GM21381 (cell line): ENCODE measurements around the gene TMEM213.

Source experiments
- ATAC-seq: cut with Tn5 transposase; IDR thresholded peaks from one replicate; pipeline ENCODE4 v1.9.1; 2021; ENCODE audit warnings: mild to moderate bottlenecking, moderate library complexity; ENCODE audit not compliant: unreplicated experiment

TMEM213 gene, protein sequence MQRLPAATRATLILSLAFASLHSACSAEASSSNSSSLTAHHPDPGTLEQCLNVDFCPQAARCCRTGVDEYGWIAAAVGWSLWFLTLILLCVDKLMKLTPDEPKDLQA

DNA sequence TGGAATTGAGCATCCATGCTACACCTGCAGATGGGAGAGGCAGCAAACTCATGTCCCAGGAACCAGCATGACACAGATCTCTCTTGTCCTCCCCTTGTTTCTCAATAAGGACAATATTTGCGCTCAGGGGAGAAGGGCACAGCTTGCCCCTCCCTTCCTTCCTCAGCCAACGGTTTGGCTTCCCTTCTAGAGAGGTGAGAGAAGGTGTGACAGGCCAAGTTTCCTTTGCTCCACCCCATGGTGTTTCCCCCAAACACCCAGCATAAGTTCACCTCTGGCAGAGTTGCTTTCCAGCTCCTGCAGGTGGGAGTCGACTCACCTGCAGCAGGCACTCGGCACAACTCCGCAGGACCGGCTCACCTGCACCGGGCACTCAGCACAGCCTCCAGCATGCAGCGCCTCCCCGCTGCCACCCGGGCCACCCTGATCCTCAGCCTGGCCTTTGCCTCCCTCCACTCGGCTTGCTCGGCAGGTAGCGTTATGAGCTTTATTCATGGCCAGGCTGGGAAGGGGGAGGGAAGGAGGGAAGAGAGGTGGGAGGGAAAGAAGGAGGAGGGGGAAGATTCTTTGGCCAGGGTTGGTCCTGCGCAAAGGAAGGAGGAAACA, at the start of gene TMEM213, which contains the start of gene ATP6V0A4:
TMEM213 (plus strand) TSS at position 280 of the 606 bp plus-strand sequence; CDS start at position 391, 111 bp downstream.
ATP6V0A4 (minus strand) TSS at position 482 of the 606 bp plus-strand sequence. CDS start 26,949 bp downstream, outside the sequence.
- no peak for ATAC-seq

DNA sequence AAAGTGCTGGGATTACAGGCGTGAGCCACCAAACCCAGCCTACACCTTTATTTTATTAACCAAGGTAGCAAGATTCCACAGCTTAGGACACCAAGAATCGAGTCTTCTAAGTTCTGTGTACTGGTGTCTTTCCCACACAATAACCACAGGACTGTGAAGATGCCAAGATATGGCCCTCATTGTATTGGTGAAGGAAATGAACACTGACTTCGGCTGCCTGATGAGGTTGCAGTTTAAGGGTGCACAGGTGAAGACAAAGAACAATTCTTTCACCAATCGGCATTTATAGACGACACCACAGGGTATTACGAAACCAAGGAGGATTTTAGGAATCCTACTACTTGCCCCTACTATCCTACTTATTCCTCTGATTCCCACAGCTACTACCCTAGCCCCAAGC, 49.1 kb upstream of the TMEM213 start:
- ATAC-seq = no peak

DNA sequence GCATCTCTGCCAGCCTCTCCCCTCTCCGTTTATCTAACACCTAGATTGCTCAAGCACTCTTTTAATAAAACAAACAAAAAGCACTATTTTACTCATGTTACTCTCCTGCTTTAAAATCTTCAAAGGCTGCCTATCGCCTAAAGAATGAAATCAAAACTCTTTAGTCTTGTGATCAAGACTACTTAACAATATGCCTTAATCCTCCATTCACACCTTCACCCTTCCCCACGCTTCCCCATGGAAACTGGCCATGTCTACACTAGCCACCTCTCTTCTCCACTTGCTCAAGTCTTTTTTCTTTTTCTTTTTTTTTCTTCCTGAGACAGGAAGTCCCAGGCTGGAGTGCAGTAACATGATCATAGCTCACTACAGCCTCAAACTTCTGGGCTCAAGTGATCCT, 47.8 kb upstream of the TMEM213 start:
- ATAC-seq = no peak

DNA sequence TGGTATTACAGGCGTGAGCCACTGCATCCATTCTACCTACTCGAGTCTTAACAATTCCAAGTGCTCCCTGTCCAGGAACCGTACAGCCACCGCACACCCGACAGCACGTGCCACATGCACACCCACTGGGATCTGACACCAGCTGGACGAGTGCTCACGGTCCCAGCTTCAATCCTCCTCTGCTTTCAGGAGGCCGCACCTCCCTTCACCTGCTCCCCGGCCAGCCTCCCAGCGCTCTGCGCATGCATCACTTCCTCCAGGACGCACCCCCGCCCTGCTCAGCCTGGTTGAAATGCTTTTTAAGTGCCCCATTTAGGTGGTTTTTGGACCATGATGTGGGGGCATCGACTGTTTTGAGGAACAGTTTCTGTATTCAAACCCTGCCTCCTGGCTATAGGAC, 47.3 kb upstream of the TMEM213 start:
- ATAC-seq = no peak

DNA sequence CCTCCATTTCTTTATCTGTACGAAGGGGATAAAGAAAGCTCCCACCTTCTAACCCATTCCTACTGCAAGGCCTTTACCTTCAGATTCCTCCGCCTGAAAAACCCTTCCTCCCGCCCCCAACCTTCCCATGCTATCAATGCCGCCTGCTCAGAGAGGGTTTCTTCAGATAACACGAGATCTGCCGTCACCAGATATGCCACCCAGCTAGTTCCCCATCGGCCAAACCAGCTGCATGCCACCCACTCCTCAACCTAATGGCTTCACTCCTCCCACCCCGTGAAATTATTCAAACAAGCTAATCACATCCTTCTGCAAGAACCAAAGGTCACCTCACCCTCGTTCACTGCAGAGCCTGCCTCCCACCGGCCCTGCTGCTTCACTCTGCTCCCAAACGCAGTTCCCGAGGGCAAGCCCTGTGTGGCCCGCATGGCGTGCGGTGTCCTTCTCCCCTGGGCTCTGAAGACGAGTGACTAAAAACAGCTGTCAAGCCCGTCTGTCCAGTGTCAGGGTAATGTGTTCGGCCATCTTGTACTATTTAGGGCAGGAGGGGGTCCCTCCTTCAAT, 46.8 kb upstream of the TMEM213 start:
- no peak for ATAC-seq

DNA sequence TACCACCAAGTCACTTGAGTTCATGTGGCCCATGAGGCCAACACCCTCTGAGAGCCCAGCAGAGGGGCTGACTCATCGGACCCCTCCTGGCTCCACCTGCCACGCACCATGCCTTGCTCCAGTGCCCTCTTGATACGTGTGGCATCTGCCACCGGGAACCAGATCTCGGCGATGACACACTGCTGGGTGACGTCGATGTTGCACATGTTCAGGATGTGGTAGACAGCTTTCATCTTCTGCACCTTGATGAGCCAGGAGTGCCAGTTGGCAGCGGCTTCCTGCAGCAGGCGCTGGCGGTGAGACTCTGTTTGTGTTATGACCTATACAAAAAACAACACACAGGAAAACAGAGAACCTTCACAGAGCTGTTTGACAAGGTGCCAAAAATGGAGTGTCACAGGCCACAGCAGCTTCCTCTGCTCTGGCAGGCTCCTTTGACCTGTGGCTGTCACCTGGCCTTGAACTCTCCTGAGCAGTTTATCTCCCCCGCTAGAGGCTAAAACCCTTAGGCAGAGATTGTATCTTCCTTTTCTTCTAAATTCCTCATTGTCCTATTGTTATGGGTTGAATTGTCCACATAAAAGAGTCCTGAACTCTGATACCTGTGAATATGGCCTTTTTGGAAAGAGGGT, 45.2 kb upstream of the TMEM213 start:
- peak; percentile 78 for ATAC-seq

DNA sequence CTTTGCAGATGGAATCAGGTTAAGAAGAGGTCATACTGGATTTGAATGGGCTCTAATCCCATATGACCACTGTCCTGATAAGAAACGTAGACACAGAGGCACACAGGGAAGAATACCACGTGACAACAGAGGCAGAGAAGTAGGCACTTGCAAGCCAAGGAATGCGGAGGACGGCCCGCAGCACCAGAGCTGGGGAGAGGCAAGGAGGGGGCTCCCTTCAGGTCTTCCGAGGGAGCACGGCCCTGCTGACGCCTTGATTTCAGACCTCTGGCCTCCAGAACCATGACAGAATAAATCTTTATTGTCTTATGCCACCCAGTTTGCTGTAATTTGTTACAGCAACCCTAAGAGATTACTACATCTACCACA, 44.7 kb upstream of the TMEM213 start:
- no peak for ATAC-seq

DNA sequence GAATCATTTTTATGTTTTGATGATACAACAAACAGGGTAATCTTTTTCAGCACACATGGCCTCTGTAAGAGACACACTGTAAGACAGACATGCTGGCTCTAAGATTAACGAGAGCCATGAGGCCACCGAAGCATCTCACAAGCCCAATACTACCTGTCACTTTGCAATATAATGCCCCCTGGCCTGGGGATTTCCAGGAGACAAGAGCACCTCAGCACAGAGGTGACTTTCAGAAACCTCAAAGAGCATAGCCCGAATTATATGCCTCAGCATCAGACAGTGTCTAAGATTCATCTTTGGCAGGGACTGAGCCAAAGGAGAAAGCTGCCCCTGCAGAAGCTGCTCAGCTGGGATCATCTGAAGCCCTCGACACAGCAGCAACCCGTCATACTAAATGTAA, 44.2 kb upstream of the TMEM213 start:
- no peak for ATAC-seq

DNA sequence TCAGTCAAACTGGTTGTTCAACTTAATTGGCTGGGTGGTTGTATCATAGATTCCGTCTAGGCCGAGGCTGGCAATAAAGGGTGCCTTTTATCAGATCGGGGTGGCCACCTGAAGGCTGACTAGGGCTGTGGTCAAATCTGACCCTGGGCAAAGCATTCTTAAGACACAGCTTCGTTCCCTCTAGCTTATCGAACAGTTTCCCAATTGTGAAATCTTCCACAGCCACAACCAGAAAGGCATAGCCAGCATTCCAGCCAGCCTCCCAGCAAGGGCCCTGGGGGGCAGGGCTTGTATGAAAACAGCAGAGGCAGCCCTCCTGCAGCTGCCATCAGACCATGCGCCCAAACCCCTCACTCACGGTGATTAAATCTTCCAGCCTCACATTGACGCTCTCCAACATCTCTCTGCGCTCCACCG, 42.5 kb upstream of the TMEM213 start:
- no peak for ATAC-seq

DNA sequence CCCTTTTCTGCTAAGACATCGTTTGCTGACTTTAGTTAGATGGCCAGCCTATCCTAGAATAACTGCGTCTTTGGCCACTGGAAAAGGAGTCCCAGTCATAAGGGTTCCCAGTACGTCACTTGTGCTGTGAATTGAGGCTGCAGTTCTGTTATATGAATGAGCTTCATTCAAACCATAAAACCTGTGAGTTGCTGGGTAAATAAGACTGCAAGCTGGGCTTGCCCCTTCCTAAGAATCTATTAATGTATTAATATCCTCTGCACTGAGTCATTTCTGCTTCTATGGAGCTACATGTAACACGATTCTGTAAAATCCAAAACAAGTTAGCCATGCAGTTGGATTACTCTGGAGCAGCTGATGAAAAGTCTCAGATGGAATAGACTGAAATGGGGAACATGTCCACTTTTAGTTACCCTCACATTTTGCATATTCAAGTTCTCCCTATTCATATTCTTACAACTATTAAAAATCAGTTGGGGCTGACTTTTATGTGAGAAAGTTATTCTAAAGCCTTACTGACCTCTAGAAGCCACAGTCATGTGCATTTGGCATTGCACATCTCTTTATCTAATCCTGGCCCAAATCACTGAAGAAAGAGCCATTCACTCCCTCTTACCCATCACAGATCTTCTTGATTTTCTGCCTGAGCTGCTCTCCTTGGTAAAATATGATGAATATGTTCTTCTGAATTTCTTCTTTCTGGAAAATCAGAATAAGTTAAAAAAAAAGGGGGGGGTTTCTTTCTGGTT, 41.8 kb upstream of the TMEM213 start:
- no peak for ATAC-seq

DNA sequence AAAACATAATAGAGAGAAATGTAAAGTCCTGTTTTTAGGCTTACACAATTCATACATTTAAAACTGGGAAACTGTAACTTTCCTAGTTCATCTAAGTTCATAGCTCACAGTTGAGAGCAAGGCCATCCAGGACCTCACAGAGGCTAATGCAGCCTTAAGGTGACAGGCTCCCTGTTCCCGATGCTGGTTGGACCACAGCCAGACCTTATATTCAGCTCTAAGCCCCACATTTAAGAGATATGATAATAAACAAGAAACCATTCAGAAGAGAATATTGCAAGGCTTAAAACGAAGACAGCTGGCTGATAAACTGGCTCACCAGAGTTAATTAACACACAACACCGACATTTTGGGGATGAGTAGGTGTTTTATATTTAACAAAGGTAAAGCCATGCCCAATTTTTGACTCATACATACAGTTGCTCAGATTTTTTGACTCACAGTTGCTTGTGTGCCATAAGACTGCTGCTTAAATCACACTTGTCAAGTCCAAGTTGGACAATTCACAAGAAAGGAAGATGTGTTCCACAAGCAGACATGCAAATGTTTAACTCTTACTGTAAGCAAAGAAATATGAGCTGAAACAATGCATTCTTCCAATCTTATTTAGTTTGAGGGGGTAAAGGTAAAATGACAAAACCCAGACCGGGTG, 41.1 kb upstream of the TMEM213 start:
- no peak for ATAC-seq

DNA sequence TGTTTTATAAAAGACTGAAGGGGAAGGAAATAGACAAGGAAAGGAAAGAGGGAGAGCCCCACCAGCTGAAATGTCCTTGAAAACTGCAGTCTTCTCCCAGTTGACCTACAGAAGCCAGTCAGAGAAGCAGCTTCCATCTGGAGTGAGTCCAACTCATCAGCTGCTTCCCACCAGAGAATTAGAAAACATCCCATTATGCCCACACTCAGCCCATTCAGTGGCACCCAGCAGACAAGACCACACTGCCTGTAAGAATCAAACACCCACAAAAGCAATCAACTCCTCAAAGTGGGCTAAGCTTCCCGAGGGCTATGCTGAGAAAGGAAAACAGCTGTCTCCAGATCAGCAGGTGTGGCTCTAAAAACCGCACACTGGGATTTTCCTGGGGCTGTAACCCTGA, 29.6 kb upstream of the TMEM213 start:
- no peak for ATAC-seq

DNA sequence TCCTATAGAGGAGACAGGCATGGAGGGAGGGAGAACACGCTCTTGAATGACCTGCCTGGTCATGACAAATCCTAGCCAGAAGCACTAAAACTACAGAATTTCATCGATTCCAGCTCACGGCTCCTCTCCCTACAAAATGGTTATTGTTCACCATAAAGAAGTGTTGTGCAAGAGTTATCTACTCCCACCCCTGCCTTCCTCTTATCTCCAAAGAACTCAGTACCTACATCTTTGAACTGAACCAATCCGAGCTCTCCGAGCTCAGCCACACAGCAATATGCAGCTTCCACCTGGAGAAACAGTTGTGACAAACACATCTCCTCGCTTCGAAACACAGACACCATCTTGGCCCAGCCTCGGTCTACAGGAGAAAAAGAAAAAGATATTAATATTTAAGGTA, 26.9 kb upstream of the TMEM213 start:
- ATAC-seq = no peak

DNA sequence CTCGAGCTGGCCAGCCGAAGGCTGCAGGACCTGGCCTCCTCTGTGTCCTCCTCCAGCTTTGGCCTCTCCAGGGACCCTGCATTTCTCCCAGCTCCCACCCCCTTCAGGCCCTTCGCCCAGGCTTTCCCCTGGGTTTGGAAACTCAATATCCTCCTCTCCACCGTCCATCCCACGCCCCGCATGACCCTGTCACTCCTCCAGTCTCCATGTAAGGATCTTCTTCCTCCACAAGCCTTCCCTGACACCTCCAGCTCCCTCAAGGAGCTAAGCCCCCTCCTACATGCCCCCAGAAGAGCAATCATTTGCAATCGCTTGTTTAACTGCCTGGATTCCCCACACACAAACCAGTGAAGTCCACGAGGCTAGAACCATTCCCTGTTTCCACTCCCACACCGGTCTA, 24.6 kb upstream of the TMEM213 start:
- no peak for ATAC-seq

DNA sequence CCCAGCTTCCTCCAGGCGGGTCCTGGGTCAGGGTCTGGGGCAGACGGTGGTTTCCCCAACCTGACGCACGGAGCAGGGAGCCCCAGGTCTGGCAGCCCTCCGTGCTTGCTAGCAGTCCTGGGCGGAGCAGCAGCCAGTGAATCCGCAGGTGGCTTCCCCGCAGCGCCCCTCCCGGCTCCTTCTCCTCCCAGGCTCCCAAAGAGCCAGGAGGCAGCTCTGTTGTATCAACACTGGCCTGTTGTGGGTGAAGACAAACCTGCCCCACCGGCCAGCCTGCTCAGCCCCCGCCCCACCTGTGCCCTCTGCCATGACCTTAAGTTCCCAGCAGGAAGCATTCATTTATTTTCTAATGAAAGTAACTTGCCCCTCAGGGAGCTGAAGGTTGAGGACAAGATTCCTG, 24.0 kb upstream of the TMEM213 start:
- no peak for ATAC-seq

DNA sequence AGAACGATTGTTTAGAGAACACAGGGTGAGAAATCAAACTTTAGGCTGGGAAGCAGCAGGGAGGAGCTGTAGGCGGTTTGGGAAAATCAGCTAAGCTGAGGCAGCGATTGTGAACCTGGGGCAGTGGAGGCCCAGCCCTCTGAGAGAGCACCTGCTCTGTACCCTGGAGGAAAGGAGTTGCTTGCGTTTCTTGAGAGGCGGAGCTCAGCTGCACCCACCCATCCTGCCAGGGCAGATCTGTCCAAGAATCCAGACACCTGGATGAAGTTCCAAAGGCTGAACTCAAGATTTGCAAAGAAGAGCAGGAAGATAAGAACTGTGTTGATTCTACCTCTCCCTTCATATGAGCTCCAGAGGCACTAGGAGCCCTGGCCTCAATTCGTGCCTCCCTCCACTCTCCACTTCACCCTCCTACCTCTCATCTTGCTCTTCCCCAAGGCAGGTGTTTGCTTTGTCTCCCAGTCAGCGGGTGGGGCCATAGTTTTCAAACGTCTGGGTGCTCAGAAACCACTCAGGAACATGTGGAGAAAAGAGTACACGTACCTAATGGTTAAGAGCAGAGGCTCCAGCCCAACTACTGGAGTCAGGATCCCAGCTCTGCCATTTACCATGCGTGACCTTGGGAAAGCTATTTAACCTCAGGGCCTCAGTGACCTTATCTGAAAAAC, 21.5 kb upstream of the TMEM213 start:
- ATAC-seq = no peak

DNA sequence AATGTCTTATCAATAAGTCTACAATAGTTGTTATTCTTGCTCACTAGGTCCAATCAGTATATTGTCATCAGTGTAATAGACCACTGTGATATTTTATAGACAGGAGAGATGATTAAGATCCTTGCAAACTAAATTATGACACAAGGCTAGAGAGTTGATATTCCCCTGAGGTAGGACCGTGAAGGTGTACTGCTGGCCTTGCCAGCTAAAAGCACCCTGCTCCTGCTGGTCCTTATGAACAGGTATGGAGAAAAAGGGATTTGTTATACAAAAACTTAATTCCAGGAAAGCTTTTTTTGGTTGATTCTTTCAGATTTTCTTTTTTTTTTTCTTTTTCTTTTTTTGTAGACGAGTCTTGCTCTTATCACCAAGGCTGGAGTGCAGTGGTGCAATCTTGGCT, 16.8 kb upstream of the TMEM213 start:
- no peak for ATAC-seq

DNA sequence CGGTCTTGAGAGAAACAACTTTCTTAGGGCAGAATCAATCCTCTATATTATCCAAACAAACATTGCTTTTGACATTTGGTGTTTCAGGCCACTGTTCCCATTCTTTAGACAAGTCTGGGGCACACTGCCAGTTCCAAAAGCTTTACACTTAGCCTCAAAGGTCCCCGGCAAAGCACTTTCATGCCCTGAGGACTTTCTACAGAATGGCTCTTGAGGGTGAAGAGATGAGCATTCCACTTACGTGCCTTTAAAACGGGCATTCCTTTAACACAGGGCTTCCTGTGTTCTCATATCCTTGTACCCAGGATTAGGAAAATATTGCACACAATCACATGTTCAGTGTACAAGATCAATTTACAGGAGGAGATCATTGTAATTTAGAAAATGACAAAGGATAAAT, 13.1 kb upstream of the TMEM213 start:
- no peak for ATAC-seq

DNA sequence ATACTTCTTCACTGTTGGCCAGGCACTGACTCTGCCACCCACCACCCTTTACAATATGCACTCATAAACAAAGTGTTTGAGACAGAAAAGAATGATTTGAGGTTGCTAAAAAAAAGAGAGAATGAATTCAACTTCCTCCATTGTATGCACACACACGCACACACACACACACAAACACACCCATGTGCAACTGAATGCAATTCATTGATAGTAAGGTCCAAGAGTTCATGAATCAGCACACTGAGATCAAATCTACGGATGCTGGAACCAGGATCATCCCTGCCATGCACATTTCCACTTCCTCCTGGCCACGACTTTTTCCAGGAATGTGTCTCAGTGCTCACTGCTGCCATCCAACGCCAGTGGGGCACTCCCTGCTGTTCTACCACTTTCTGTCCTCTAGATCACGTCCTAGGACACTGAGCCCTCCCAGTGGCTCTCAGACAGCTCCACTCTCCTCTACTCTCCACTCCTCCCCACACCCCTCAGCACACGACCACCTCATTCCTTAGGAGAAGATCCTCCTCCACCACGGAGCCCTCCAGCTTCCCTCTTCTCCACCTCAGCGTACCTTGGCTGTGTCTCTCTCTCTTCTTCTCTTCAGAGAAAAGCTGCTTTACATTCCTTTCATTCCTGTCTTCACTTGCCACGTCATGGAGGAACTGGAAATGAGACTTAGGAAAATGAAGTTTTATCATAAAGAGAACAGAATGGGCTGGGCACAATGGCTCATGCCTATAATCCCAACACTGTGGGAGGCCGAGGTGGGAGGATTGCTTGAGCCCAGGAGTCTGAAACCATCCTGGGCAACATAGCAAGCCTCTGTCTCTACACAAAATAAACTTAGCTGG, 12.0 kb upstream of the TMEM213 start:
- no peak for ATAC-seq
